IPS-NIHi11 (cell line): ENCODE measurements around the gene NKX2-3.

Source experiments
- DNase-seq: peaks from one replicate; pipeline ENCODE4 v3.0.0; 2012; ENCODE audit warnings: mixed read lengths, low spot score

Gene NKX2-3

GRCh38 chr10:99583687-99584086 is 50.9 kb downstream of the NKX2-3 start:
- DNase-seq = no peak
